Left ventricle myocardium inferior (tissue), 1 donor: Measurements from ENCODE around the gene NPHP3. TPM values are rescaled to one million over a fixed set of nuclear protein-coding genes. Genes with fewer than 3 reads are reported as not detected.

Source experiments
- DNase-seq: peaks from one replicate; pipeline ENCODE4 v3.0.0-alpha.2; 2020
- H3K27ac ChIP-seq: fragments of 200-600 bp; replicated peaks from 2 replicates; pipeline ENCODE4 v1.8.0; 2021
- H3K27me3 ChIP-seq: fragments of 200-600 bp; 2 replicates; pipeline ENCODE4 v1.8.0; 2021; ENCODE audit warnings: low read depth
- H3K36me3 ChIP-seq: fragments of 200-600 bp; 2 replicates; pipeline ENCODE4 v1.8.0; 2021
- H3K4me1 ChIP-seq: fragments of 200-600 bp; 2 replicates; pipeline ENCODE4 v1.8.0; 2021
- H3K4me3 ChIP-seq: fragments of 200-600 bp; 2 replicates; pipeline ENCODE4 v1.8.0; 2021; ENCODE audit warnings: mild to moderate bottlenecking, moderate library complexity
- H3K9me3 ChIP-seq: fragments of 200-600 bp; replicated peaks from 2 replicates; pipeline ENCODE4 v1.8.0; 2021
- intact Hi-C: fragments of 100-400 bp; cut with micrococcal nuclease; formaldehyde crosslinking; loops from one replicate; pipeline ENCODE4 v1.11.0; 2022
- total RNA-seq: library from RNA; stranded (reverse); fragmentation: NEBNext Ultra II Directional; extraction: Animal tissue kit (Norgen Biotek cat#: 25700); gene quantifications from one replicate; pipeline ENCODE4 v1.2.1, GENCODE V29; 2021
- TF ChIP-seq, protein P1 (sequence below): fragments of 200-600 bp; IDR thresholded peaks from 2 replicates; pipeline ENCODE4 v1.8.0; 2021; ENCODE audit warnings: antibody characterized with exemption, mild to moderate bottlenecking, borderline replicate concordance
- donor health status: DM: no; HTN: yes; CAD: no; lungs with severe emphysema.

Gene NPHP3
- total RNA-seq, 1 donor from 2014 or later: 10.1 TPM

GRCh38 chr3:132659000-132659364, 63.2 kb downstream of the NPHP3 start:
- Histone ChIP-seq H3K27me3 (no peaks in the 10 kb centered on the region), H3K9me3 (no peaks in the 10 kb centered on the region), H3K36me3 (no peaks in the 10 kb centered on the region), H3K4me3 (peak overlapping the region; percentile 87), H3K27ac (peak overlapping the region; percentile 94), H3K4me1 (peaks cover 95% of the 10 kb centered on the region)
- no peak for DNase-seq
- TF ChIP-seq, protein P1, sequence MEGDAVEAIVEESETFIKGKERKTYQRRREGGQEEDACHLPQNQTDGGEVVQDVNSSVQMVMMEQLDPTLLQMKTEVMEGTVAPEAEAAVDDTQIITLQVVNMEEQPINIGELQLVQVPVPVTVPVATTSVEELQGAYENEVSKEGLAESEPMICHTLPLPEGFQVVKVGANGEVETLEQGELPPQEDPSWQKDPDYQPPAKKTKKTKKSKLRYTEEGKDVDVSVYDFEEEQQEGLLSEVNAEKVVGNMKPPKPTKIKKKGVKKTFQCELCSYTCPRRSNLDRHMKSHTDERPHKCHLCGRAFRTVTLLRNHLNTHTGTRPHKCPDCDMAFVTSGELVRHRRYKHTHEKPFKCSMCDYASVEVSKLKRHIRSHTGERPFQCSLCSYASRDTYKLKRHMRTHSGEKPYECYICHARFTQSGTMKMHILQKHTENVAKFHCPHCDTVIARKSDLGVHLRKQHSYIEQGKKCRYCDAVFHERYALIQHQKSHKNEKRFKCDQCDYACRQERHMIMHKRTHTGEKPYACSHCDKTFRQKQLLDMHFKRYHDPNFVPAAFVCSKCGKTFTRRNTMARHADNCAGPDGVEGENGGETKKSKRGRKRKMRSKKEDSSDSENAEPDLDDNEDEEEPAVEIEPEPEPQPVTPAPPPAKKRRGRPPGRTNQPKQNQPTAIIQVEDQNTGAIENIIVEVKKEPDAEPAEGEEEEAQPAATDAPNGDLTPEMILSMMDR: no peak
- intact Hi-C loops: no loop called here

DNA sequence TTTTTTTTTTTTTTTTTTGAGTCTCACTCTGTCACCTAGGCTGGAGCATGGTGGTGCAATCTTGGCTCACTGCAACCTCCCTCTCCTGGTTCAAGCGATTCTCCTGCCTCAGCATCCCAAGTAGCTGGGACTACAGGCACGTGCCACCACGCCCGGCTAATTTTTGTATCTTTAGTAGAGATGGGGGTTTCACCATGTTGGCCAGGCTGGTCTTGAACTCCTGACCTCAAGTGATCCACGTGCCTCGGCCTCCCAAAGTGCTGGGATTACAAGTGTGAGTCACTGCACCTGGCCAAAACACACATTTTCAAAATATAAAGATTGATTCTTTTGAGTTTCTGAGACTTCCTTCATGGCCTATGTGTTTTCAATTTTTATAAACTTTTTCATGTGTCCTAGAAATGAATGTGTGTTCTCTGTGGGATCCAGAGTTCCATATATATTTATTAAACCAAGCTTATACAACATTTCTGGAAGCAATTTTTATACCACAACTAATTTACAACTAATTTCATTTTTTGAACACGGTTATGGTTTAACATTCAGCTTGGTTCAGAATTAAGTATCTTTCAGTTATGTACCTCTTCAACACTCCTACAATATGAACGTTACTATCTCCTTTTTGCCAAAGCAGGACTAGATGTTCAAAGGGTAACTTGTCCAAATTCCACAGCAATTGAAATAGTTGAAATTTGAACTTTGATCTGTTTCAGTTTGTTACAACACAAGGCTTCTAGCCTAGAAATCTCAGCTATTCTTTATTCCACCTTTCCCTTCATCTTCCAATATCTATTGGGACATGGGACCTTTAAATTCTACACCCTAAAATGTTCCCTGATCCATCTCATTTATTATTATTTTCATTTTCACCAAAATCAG, 64.1 kb downstream of the NPHP3 start:
- H3K27ac ChIP-seq: peak overlapping the region; percentile 94
- no peaks in the 10 kb centered on the region for H3K9me3 ChIP-seq
- H3K27me3 ChIP-seq: no peaks in the 10 kb centered on the region
- no peak for DNase-seq
- TF ChIP-seq, protein P1: no peak
- peak overlapping the region; percentile 87 for H3K4me3 ChIP-seq
- peaks cover 95% of the 10 kb centered on the region for H3K4me1 ChIP-seq
- intact Hi-C loops: no loop called here
- no peaks in the 10 kb centered on the region for H3K36me3 ChIP-seq

DNA sequence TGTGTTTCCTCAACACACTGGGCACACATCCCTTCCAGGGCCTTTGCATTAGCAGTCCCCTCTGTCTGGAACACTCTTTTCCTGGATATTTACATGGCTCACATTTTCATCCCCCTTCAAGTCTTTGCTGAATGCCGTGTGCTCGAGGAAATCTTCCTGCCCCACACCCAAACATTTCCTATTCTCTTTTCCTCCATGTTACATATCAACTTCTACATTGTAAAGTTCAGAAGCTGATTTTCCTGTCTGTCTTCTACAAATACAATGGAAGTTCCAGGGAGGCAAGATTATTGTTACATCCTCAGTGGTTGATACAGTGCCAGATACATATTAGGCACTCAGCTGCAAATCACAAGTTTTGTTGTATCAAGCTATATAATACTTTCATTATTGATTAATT, 66.7 kb downstream of the NPHP3 start:
- H3K36me3 ChIP-seq: no peaks in the 10 kb centered on the region
- DNase-seq: no peak
- TF ChIP-seq, protein P1: no peak
- H3K27me3 ChIP-seq: no peaks in the 10 kb centered on the region
- intact Hi-C loops: no loop called here
- peaks cover 84% of the 10 kb centered on the region for H3K4me1 ChIP-seq
- no peak overlapping the region for H3K4me3 ChIP-seq
- H3K9me3 ChIP-seq: no peaks in the 10 kb centered on the region
- peak overlapping the region; percentile 64 for H3K27ac ChIP-seq

DNA sequence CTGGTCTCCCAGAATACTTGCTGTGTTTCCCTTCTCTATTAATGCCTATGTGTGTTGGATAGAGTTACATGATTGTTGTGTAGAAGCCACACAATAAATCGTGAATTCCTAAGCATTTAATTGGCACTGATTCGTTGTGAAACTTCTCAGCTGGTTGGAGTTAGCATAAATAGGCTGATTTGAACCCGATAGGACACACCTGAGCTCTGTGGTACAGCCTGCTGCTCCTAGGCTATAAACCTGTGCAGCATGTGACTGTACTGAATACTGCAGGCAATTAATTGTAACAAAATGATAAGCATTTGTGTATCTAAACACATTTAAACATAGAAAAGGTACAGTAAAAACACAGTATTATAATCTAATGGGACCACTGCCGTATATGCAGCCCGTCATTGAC, 67.5 kb downstream of the NPHP3 start:
- DNase-seq: no peak
- no peaks in the 10 kb centered on the region for H3K36me3 ChIP-seq
- no peaks in the 10 kb centered on the region for H3K27me3 ChIP-seq
- TF ChIP-seq, protein P1: no peak
- no peak overlapping the region for H3K4me3 ChIP-seq
- peaks cover 85% of the 10 kb centered on the region for H3K4me1 ChIP-seq
- intact Hi-C loops: no loop called here
- no peaks in the 10 kb centered on the region for H3K9me3 ChIP-seq
- peak overlapping the region; percentile 64 for H3K27ac ChIP-seq

GRCh38 chr3:132654190-132654589, 68.0 kb downstream of the NPHP3 start:
- Histone ChIP-seq H3K4me1 (peaks cover 85% of the 10 kb centered on the region), H3K27ac (no peak overlapping the region), H3K36me3 (no peaks in the 10 kb centered on the region), H3K27me3 (no peaks in the 10 kb centered on the region), H3K4me3 (no peak overlapping the region), H3K9me3 (no peaks in the 10 kb centered on the region)
- no peak for DNase-seq
- TF ChIP-seq, protein P1: no peak
- intact Hi-C loops: no loop called here
